Ovary (tissue), 3 donors: ENCODE results near the gene SRRM2.

Experiments used
- CTCF ChIP-seq, 3 donors: fragments of 450-650 bp in 2 of 3; fragments of 200-600 bp in 1 of 3; IDR thresholded peaks; one replicate each; pipeline versions ENCODE4 v1.5.1 to v1.8.0; 2016 to 2022; ENCODE audit warnings: antibody characterized with exemption in 3 of 3, mild to moderate bottlenecking in 1 of 3
- EP300 ChIP-seq: sonication (generic); formaldehyde crosslinking; IDR thresholded peaks from one replicate; pipeline ENCODE4 v1.6.1; 2017; ENCODE audit warnings: antibody characterized with exemption
- donor health status: DM: no; HTN: no; CAD: no.

- TF ChIP-seq CTCF (IDR thresholded peaks at IDR 0.05) (no peak), EP300 (no peak)
Observed at GRCh38 chr16:2738615-2739014, 13.8 kb upstream of the SRRM2 start.
